GM12878 (cell line): ENCODE measurements around the gene DACH1.

Experiments
- CHD1 ChIP-seq: IDR thresholded peaks from 2 replicates; pipeline ENCODE4 v1.6.1; 2012; ENCODE audit warnings: low read depth, low read length, improper control_type of control experiment
- EED ChIP-seq: sonication (generic); IDR thresholded peaks from 2 replicates; pipeline ENCODE4 v1.6.1; 2016; ENCODE audit warnings: antibody characterized with exemption, low read depth
- JUNB ChIP-seq: IDR thresholded peaks from 2 replicates; pipeline ENCODE4 v1.6.1; 2016; ENCODE audit warnings: antibody characterized with exemption, mild to moderate bottlenecking
- POLR2A ChIP-seq: IDR thresholded peaks from 2 replicates; pipeline ENCODE4 v1.6.1; 2011; ENCODE audit warnings: low read depth, mild to moderate bottlenecking, low read length
- RFX5 ChIP-seq: IDR thresholded peaks from 2 replicates; pipeline ENCODE4 v1.6.1; 2011; ENCODE audit warnings: low read depth, low read length, improper control_type of control experiment
- TCF3 ChIP-seq: IDR thresholded peaks from 2 replicates; pipeline ENCODE4 v1.6.1; 2012; ENCODE audit warnings: low read depth, mild to moderate bottlenecking, low read length, borderline replicate concordance; ENCODE audit not compliant: insufficient read depth
- ZNF274 ChIP-seq: IDR thresholded peaks from one replicate; pipeline ENCODE4 v1.8.0; 2011; ENCODE audit not compliant: insufficient read length, insufficient read depth
- TF ChIP-seq, protein P1 (sequence below), 3 experiments: IDR thresholded peaks in 2 of 3; conservative IDR thresholded peaks in 1 of 3; 2 replicates each; pipeline ENCODE4 v1.5.1; 2011; ENCODE audit warnings: low read depth in 3 of 3, low read length in 3 of 3, mild to moderate bottlenecking in 3 of 3, control low read depth in 2 of 3, moderate library complexity in 2 of 3, inconsistent platforms in 1 of 3, mixed read lengths in 1 of 3; ENCODE audit not compliant: control insufficient read depth in 2 of 3, insufficient read depth in 1 of 3; ENCODE audit errors: extremely low read depth in 1 of 3

DNA sequence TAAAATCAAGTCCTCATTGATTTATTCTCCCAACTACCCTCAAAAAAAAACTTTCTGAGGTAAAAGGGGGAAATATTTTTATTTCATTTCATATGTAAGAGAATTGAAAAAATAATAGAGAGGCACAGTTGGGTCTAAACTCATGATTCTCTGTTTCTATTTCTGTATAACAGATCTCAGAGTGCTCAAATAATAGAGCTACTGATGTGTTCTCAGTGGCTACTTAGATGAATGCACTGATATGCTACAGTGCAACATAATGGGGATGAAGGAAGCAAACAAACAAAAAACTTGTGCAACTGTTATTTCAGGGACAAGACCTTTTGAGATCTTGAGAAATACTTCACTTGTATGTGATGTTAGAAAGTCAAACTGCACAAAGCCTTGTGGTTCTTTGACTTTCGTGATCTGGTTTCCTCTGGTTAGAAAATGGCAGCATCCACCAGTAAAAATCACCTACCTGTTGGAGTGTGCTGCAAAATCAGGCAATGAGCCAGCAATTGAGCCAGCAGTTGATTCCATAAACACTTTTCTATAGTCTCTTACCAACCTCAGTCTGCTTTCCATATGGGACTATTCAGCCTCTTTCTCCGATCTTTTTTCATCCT lies 9.7 kb upstream of the DACH1 start:
- TF ChIP-seq POLR2A (no peak), JUNB (no peak), EED (no peak), ZNF274 (no peak), TCF3 (no peak), CHD1 (no peak), RFX5 (no peak)
- TF ChIP-seq, protein P1, sequence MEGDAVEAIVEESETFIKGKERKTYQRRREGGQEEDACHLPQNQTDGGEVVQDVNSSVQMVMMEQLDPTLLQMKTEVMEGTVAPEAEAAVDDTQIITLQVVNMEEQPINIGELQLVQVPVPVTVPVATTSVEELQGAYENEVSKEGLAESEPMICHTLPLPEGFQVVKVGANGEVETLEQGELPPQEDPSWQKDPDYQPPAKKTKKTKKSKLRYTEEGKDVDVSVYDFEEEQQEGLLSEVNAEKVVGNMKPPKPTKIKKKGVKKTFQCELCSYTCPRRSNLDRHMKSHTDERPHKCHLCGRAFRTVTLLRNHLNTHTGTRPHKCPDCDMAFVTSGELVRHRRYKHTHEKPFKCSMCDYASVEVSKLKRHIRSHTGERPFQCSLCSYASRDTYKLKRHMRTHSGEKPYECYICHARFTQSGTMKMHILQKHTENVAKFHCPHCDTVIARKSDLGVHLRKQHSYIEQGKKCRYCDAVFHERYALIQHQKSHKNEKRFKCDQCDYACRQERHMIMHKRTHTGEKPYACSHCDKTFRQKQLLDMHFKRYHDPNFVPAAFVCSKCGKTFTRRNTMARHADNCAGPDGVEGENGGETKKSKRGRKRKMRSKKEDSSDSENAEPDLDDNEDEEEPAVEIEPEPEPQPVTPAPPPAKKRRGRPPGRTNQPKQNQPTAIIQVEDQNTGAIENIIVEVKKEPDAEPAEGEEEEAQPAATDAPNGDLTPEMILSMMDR (IDR thresholded peaks at IDR 0.05 in 2 of 3, conservative IDR thresholded peaks at IDR 0.05 in 1 of 3; ENCODE audit: control insufficient read depth in 2 of 3, extremely low read depth in 1 of 3, insufficient read depth in 1 of 3, low read depth in 3 of 3, low read length in 3 of 3) = no peak
